GM21381 (cell line): Measurements from ENCODE around the gene IKBKG.
"Not testable (repeated sequence)": the region's sequence is repeated elsewhere in the genome, so short reads cannot be mapped to it uniquely, and the experiment has no call there.

Experiments
- ATAC-seq: cut with Tn5 transposase; IDR thresholded peaks from one replicate; pipeline ENCODE4 v1.9.1; 2021; ENCODE audit warnings: mild to moderate bottlenecking, moderate library complexity; ENCODE audit not compliant: unreplicated experiment

Gene IKBKG

DNA sequence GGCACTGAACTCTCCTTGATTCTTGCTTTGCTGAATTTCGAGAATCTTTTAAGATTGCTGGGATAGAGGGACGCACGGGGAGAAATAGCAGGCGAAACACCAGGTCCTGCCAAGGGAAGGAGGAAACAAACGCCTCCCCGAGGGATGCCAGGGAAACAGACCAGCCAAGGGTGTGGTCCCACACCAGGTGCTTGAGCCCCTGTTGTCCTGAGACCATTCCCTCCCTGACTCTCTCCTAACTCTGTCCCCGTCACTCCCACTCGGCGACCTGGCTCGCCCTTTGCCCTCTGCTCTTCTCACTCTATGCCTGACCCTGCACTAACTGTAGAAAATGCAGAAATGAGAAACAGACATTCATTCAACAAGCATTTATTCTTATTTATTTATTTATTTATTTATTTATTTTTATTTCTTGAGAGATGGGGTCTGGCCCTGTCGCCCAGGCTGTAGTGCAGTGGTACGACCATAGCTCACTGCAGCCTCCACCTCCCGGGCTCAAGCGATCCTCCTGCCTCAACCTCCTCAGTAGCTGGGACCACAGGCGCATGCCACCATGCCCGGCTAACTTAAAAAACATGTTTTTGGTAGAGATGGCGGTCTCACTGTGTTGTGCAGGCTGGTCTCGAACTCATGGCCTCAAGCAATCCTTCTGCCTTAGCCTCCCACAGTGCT lies 55.5 kb downstream of the IKBKG start:
- ATAC-seq: no peak

- no peak for ATAC-seq
These were observed 56.3 kb downstream of the IKBKG start for GRCh38 chrX:154603438-154604430.

GRCh38 chrX:154605566-154605965 lies 58.1 kb downstream of the IKBKG start:
- no peak for ATAC-seq

DNA sequence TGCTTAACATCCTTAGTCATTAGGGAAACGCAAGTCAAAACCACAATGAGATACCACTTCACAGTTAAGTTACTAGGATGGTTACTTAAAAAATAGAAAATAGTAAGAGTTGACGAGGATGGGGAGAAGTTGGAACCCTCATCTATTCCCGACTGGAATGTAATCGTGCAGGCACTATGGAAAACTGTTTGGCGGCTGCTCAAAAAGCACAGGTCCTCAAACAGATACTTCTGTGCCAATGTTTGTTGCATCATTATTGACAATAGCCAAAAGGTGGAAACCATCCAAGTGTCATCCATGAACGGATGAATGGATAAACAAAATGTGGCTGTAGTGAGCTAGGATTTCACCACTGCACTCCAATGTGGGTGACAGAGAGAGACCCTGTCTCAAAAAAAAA lies 60.0 kb downstream of the IKBKG start:
- no peak for ATAC-seq

DNA sequence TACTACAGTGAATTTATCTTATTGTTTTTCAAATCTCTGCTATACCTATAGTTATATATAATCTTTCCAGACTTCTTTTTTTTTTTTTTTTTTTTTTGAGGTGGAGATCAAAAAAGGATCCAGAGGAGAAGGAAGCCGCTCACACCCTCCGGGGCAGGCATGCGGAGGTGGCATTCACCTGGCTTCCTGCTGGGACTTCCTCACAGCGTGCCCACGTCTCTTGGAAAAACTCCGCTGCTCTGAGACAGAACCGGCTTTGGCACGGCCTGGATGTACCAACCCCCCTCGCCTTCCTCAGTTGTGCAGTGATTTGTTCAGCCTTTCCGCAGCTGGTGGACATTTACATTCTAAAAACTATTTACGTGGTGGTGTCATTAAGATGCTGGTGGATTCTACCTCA lies 60.6 kb downstream of the IKBKG start:
- ATAC-seq: not testable (repeated sequence)

DNA sequence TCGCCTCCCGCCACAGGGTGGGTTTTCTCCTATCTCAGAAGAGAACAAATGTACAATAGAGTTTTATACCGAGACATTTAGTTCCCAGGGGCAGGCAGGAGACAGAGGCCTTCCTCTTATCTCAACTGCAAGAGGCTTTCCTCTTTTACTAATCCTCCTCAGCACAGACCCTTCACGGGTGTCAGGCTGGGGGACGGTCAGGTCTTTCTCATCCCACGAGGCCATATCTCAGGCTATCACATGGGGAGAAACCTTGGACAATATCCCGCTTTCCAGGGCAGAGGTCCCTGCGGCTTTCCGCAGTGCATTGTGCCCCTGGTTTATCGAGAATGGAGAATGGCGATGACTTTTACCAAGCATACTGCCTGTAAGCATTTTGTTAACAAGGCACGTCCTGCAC lies 61.4 kb downstream of the IKBKG start:
- ATAC-seq: not testable (repeated sequence)

DNA sequence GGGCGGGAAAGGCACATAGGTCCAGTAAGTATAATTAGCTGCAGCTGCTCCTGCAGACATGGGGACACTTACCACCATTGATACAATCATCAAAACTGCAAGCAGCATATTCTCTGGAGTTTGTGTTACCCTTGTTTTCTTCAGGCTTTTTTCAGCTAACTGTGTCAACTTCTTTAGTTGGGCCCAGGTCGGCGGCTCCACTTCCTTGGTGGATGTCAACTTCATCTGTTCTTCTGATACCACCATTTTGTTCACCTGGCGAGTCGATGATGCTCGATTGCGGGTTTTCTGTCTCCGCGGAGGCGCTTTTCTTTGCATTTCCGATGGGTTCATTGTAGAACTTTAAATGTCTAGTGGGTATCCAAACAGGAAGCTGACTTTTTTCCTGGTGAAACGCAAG lies 63.7 kb downstream of the IKBKG start:
- ATAC-seq: not testable (repeated sequence)

GRCh38 chrX:154613586-154613985 lies 66.2 kb downstream of the IKBKG start:
- ATAC-seq: not testable (repeated sequence)
